MV-4-11 (cell line): Measurements from ENCODE around the gene HPF1.
A peak's percentile ranks its signal among the peaks of the same experiment; 100 is the strongest.
"Not testable (repeated sequence)": the region's sequence is repeated elsewhere in the genome, so short reads cannot be mapped to it uniquely, and the experiment has no call there.

ENCODE experiments used
- DNase-seq: peaks from one replicate; lab custom pipeline; 2025; lab: John Stamatoyannopoulos, UW

HPF1 gene

DNA sequence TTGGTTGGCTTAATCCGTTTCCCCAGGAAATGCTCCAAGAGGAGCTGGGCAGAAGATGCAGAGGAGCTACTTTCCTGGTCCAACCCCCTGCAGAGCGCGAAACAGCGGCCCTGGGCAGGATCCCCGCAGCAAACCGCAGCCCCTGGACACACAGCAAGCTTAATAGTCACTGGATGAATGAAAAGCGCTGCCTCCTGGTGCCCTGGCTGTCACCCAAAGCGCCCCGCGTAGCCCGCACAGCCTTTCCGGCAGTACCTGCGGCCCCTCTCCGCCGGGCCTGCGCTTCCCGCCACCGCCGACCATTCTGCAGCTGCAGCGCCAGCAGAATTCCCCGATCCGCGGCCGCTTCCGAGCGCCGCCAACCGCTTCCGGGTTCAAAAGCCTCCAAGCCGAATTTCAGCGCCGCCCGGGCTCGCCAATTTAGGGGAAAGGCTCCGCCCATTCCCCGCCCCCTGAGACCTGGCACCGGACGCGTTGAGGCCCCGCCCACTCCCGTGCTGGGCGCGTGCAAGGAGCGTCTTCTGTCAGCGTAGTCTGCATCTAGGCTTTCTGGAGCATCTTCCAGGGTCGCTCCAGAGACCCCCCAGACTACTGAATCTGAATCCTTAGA lies at the start of gene HPF1:
HPF1 (minus strand) TSS at position 370 of the 610 bp plus-strand sequence; CDS start at position 303, 67 bp downstream.
- DNase-seq: peak; percentile 88

DNA sequence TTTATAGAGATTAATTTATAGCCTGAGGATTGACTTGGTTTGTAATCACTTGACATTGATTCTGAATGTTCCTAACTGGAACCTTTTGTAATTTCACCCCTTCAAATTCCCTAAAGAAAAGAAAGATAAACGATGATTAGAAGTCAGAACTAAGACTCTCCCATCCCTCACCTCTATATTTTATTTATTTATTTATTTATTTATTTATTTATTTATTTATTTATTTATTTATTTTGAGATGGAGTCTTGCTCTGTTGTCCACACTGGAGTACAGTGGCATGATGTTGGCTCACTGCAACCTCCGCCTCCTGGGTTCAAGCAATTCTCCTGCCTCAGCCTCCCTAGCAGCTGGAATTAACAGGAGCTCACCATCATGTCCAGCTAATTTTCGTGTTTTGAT lies 49.0 kb upstream of the HPF1 start:
- not testable (repeated sequence) for DNase-seq

DNA sequence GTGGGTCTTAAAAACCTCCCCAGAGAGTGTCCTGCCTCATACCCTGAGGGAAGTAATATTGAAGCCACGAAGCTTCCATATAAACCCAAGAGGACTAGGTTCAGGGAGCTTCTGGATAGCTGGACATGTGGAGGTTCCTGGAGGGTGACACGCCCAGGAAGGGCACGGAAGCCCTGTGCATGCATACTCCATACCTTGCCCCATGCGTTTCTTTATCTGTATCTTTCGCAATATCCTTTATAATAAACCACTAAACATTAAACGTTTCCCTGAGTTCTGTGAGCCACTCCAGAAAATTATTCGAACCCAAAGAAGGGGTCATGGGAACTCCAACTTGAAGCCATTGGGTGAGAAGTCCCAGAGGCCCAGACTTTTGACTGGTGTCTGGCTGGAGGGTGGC lies 45.7 kb upstream of the HPF1 start:
- DNase-seq: no peak

DNA sequence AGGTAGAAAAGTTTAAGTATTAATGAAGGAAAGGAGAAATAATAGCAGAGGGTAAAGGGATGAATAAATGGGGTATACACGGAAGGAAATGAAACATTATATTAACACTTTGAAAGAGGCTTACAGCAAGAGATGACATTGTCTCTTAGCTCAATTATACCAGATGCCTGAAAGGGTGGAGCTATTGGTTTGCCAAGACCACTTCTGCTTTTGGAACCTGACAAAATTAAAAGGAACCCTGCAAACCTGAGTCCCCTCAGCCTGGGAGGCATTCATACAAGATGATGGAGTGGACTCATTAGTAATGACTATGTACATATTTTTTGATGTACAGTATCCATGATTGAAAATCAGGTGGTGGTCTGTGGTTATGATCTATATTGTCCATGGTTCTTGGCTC lies 45.1 kb upstream of the HPF1 start:
- DNase-seq: peak; percentile 60

DNA sequence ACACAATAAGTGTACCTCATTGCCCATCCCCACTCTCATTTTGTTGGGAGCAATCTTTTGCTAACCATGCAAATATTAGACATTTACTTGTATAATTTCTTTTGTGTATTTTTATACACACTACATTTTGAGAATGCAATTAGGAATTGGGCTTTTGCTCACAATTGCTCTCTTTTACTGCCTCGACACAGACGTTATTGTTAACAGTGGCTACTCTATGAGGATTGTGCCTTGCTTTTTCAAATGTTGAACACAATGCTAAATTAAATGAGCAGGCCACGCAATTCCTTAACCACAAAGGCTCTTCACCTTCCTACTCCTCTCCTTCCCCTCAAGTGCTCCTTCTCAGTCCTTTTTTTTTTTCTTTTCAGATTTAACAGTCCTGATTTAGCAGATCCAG lies 42.8 kb upstream of the HPF1 start:
- no peak for DNase-seq

DNA sequence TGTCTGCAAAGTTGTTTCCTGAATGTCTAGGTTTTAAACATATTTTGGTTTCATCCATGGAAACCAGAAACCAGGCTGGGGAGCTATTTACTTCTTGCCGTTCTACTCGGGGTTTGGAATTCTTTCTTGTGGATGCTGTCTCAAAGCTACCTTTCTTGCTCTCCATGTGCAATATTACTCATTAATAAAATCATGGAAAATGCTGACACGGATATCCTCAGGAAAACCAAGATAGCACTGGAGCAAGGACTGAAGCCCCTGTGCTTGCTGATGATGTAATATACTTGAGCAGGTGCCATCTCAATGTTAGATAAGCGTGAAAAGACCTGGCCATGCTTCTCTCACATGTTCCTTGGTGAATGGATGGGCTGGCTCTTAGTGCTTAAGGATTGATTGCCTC lies 41.5 kb upstream of the HPF1 start:
- no peak for DNase-seq

DNA sequence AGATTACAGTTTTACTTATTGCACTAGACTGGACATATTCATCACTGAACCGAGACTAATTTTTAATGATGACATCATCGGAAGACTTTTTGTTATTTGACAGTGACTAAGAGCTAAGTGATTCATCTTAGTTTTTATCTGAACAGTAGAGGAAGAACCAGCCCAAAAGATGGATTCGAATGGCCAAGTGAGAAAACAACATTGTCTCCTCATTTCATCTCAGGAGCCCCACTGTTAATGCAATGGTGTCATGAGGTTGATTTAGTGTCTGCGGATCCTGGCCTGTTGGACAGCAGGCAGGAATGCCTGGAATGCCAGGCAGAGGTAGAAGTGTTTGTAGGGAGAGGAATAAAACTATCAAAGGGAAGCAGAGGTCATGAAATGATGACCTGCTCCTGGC lies 37.8 kb upstream of the HPF1 start:
- DNase-seq: no peak

DNA sequence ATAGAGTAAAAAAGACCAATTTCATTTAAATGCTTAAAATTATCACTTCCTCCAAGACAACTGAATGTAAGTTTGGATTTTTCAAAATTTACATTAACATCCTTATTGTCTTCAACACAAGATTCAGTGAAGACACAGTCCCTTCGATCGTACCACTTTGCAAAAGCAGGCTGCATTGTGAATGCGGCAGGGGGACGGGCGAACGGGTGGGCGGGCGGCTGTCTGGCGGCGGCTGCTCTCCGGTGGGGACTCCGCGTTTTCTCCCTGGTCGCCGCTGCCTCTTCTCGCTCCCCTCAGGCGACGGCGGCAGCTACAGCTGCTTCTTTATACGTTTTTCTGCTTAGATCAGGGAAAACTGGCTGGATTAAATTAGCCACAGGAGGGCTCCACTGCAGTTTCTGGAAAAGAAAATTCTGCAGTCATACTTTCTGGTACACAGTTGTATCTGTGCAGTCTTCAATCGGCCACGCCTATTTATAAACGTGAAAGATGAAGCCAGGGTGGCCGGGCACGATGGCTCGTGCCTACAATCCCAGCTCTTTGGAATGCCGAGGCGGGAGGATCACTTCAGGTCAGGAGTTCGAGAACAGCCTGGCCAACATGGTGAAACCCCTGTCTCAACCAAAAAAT lies 33.9 kb upstream of the HPF1 start:
- no peak for DNase-seq

DNA sequence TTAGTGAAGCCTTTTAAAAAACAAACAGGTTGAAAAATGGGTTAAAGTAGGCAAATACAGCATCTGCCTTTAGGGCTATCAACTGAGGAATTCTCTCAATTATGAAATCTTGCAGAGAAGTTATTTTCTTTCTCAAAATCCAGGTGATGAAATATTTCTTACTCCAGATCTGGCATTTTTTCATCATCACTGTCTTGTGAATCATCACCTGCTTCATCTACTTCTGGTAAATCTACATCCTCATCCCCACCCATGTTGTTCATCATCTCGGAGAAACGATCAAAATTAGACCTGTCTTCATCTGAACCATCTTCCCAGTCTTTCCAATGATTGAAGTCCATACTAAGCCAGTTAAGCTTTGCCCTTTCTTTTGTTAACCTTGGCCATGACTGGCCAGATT lies 33.3 kb upstream of the HPF1 start:
- no peak for DNase-seq

DNA sequence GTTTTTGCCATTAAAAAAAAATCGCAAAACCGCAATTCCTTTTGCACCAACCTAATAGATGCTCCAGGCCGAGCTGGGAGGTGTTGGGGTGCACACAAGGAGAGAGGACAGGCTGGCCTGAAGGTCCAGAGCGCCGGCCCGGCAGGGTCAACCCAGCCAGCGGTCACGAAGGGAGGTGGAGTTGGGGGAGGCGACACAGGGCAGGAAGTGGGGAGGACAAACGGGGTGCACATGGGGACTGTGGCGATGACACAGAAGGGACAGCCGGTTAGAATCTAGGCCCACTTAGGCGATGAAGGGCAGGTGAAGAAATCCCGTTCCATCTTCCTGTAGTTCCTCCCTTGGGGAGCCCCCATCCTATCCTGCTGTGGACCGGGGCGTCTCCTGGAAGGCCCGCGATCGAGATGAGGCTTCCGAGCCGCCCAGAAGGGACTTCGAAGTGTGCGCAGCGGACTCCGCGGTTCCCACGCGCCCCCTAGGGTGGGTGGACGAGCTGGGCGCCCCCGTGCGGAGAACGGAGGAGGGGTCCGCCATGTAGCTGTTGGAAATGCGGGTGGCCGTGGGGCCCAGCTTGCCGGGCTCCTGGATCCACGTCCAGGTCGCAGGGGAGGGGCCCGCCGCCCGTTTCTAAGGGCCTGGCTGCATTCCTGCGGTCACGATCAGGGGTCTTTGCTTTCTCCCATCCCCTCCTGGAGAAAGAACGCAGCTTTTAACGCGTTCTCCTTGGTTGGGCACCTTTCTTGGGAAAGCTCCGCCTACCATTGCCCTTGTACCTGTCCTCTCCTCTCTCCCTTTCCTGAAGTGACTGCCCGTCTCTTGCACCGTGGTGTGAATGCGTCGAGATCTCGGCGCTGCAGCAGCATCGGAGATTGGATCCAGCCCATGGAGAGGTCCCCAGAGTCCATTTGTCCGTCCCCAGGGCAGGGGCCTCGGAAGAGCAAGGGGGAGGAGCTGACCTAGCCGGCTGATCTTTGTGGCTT lies 17.0 kb upstream of the HPF1 start:
- DNase-seq: no peak

DNA sequence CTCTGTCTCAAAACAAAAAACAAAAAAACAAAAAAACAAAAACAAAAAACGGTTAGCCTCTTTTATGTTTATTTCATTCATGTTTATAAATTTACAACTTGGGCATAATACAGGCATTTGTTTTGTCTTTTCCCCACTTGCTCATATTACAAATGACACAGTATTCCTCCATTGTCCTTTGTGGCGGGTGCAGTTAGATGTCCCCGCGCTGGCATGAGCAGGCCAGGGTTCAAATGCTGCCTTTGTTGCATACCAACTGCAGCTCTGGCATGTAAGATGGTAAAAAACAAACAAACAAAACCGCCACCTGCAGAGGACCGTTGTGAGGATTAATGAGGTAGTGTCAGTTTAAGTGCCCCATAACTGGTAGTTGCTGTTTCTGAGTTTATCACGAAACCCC lies 16.1 kb upstream of the HPF1 start:
- DNase-seq: no peak

DNA sequence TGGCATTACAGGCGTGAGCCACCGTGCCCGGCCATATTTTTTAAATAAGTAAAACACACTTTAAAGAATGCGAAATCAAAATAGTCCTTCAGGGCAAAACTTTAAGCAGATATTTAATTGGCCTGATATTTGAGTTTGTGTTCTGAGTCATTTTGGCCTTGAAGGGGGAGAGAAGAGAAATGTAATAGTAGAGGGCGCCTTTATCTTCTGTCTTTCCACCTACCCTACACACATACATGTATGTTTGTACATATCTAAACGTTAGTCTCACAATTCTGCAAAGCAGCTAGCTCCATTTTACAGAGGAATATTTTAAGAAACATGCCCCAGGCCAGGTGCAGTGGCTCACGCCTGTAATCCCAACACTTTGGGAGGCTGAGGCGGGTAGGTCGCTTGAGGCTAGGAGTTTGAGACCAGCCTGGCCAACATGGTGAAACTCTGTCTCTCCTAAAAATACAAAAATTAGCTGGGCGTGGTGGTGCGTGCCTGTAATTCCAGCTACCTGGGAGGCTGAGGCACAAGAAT lies 13.9 kb upstream of the HPF1 start:
- not testable (repeated sequence) for DNase-seq

DNA sequence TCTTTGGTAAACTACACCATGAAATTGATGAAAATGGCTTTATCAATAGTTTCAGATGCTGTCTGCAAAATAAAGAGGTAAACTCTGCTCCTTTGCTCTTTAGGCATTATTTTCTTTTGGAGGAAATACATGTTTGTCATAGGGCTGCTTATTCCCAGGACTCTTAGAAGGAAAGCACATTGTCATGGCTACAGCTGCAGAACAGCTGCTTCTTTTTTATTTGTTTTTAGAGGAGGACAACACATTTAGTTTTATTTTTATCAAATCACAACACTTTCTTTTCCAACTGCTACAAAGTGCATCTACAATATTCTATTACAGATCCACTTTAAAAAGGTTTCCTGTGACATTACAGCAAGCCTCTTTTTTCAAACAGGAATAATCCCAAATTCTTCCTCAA lies 12.7 kb upstream of the HPF1 start:
- DNase-seq: no peak

DNA sequence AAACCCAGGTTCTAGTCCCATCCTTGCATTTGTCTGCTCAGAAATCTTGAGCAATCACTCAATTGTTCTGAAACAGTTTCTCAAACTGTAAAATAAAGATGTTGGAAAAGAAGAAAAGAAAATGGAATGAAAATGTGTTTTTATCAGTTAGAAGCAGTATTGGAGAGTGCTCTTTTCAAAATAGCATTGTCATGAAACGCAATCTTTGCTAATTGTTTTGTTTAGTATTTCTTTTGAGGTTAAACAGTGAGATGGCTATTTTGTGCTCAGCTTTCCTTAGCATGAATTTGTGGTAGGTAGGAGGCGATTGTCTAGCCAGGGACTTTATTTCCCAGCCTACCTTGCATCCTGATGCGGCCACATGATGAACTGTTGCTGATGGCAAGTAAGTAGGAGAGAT lies 10.6 kb upstream of the HPF1 start:
- DNase-seq: no peak

DNA sequence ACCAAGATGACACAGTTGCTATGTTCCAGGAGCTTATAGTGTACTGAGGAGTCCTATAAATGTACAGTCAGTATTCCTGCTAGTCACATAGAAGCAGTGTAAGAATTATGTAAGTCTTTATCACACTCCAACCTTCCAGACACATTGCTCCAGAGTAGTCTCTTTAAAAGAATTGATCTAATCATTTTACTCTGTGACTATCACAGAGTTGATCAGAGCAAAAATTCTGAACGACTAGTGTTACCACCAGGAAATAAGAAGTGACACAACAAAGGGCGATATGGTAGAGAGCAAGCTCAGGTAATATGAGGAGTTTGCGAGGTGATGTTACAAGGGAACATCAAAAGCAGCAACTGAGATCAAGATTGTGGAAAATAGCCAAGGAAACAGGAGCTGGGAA lies 9.0 kb upstream of the HPF1 start:
- no peak for DNase-seq

DNA sequence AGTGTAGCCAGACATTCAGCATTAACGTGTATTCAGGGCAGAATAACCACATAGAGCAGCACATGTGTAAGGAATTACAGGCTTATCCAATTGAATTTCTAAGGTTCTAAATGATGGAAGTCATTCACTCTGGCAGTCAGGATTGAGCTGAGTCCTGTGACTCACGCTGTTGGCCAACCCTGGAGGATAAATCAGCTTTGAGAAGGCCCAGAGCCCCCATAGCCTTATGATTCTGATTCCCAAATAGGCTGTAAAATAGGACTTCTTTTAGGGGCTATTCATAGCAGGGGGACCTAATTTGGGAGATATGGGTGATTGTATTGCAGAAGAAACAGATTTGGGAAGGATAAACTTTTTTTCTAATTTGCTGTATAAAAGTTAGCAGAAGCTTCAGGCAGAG lies 8.1 kb upstream of the HPF1 start:
- DNase-seq: no peak

DNA sequence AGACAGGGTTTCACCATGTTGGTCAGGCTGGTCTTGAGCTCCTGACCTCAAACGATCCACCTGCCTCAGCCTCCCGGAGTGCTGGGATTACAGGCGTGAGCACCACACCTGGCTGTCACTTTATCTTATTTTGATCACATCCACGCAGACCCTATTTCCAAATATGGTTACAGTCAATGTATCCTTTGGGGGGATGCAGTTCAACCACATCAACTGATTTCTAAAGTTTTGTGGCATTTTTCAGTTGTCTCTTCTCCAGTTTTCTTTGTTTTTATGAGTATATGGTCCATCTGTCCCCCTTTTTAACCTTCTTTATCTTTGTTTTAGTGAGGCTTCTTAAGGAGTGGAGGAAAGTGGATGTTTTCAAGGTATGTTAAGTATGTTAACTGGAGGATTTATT lies 4.1 kb upstream of the HPF1 start:
- DNase-seq: no peak

DNA sequence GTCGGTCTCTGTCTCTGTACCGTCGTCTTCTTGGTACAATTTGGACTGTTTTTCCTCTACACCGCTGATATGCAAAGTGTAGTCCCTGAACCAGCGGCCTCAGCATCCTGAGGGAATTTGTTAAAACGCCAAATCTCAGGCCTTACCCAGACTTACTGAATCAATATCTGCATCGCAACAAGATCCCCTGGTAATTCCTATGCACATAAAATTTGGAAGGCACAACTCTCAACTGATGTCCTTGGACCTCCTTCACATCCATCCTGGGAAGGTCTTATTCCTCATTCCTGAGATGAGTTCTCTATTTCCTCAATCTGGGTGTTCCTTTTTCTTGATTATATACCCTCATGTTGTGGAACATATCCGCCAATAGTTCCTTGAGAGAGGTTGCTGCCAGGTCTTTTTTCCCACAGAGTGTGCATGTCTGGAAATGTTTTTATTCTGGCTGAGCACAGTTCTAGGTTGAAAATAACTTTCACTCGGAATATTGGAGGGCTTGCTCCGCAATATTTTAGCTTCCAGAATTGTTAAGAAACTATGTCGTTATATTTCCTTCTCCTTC lies 738 bp upstream of the HPF1 start:
- no peak for DNase-seq

DNA sequence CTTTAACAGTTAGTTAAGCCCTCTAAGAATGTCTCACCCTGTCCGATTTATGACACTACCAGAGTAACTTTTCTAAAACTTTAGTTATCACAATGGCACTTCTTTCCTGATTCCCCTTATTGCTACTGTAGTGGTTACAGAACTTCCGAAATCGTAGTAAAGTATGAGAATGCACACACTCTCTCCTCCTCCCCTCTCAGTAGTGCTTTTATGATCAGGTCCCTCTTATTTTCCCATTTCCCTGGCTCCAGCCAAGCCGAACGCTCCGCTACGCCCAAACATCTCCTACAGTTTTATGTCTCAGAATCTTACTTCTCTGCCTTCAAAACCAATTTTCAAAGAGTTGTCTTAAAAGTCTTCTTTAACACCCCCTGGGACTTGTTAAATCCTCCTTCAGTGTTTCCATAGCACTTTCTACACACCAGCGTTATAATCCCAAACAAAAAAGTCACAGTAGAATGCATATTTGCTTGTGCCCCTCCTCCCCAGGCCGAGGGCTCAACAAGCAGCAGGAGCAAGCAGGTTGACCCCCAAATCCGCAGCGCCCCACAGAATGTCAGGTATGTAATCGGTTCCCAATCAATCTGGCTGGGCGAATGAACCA lies 671 bp downstream of the HPF1 start:
- peak; percentile 10 for DNase-seq

DNA sequence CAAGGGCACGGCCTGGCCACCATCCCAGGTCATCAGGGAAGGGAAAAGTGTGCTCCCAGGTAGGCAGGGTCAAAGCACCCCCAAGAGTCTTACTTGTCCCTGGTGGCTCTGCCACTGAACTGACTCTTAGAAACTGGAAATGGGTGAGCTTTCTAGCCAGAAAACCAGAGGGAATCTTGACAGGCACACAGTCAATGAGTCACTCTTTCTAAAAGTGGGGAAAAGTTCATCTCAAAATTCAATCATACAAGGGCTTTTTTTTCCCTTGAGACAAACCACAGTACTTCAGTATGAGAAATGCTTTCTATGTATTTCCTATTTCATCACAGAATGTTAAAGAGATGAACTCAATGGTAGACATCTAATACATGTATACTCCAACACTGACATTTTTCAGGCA lies 12.5 kb downstream of the HPF1 start:
- peak; percentile 21 for DNase-seq

DNA sequence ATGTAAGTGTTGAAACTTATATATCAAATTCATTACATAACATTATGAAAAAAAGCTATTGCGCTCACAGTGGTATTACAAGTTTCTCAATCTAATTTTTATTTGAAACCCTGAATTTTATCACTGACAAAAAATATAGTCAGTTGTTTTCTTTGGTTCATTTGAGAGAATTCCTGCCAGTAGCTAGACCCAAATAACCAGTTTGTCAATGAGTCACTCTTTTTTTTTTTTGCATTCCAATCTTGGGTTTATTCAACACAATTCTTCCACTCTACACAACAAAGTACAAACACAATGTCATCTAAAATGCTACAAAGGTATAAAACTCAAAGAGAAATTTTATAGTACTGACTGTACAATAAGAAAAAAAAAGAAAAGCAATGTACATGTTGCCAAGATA lies 13.1 kb downstream of the HPF1 start:
- DNase-seq: no peak

DNA sequence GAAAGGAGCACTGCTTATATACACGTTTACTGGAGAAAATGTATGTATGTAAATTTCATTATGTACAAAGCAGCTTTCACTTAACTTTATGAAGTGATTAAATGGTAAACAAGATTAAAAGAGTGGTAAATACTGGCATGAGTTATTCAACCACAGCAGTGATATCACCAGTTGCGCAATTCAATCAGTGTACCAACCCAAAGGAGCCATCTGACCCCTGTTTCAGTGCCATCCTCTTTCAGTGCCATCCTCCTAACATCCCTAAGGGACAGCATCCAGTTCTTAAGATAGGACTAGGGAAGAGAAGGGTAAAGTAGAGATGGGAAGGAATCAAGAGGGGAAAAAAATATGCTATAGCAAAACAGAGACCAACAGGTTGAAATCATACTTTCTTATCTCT lies 16.2 kb downstream of the HPF1 start:
- peak; percentile 31 for DNase-seq
